ENCODE results near the gene TLCD3B.
"Not testable (repeated sequence)": the region's sequence is repeated elsewhere in the genome, so short reads cannot be mapped to it uniquely, and the experiment has no call there.

The TLCD3B gene

GRCh38 chr16:30046588-30046987 lies 15.5 kb upstream of the TLCD3B start:
- no peak for DNase-seq (ENCODE audit: low spot score in 2 of 2)
- Mint-ChIP-seq H3K36me3 (peaks cover 11% of the 10 kb centered on the region), H3K4me3 (no peak overlapping the region), H3K9me3 (no peaks in the 10 kb centered on the region), H3K27ac (no peak overlapping the region), H3K4me1 (peaks cover 18% of the 10 kb centered on the region)
- ATAC-seq, result no peak

- Mint-ChIP-seq H3K36me3 (peaks cover 11% of the 10 kb centered on the region), H3K4me1 (peaks cover 15% of the 10 kb centered on the region), H3K9me3 (no peaks in the 10 kb centered on the region), H3K4me3 (no peak overlapping the region), H3K27ac (no peak overlapping the region)
- DNase-seq (ENCODE audit: low spot score in 2 of 2), result no peak
- ATAC-seq, result no peak
These were observed 15.1 kb upstream of the TLCD3B start for GRCh38 chr16:30046178-30046577.

GRCh38 chr16:30041841-30042240 lies 10.8 kb upstream of the TLCD3B start:
- ATAC-seq (no peak), DNase-seq (ENCODE audit: low spot score in 2 of 2) (no peak)
- H3K4me1 Mint-ChIP-seq, result peaks cover 9% of the 10 kb centered on the region
- no peak overlapping the region for H3K27ac Mint-ChIP-seq
- peaks cover 11% of the 10 kb centered on the region for H3K36me3 Mint-ChIP-seq
- H3K4me3 Mint-ChIP-seq, result no peak overlapping the region
- no peaks in the 10 kb centered on the region for H3K9me3 Mint-ChIP-seq

- H3K4me1 Mint-ChIP-seq; ATAC-seq; H3K9me3 Mint-ChIP-seq; H3K4me3 Mint-ChIP-seq; H3K27ac Mint-ChIP-seq; DNase-seq (ENCODE audit: low spot score in 2 of 2): not testable (repeated sequence)
- peaks cover 11% of the 10 kb centered on the region for H3K36me3 Mint-ChIP-seq
These were observed 9.6 kb upstream of the TLCD3B start for GRCh38 chr16:30040690-30041089.

GRCh38 chr16:30040221-30040620 lies 9.2 kb upstream of the TLCD3B start:
- H3K4me1 Mint-ChIP-seq, result peaks cover 5% of the 10 kb centered on the region
- no peak for ATAC-seq
- no peaks in the 10 kb centered on the region for H3K9me3 Mint-ChIP-seq
- H3K4me3 Mint-ChIP-seq, result no peak overlapping the region
- H3K36me3 Mint-ChIP-seq, result peaks cover 8% of the 10 kb centered on the region
- H3K27ac Mint-ChIP-seq, result no peak overlapping the region
- no peak for DNase-seq (ENCODE audit: low spot score in 2 of 2)

GRCh38 chr16:30033270-30033669 lies 2.2 kb upstream of the TLCD3B start:
- no peak for DNase-seq (ENCODE audit: low spot score in 2 of 2)
- peak; percentile 83 for ATAC-seq
- Mint-ChIP-seq H3K4me1 (peaks cover 22% of the 10 kb centered on the region), H3K36me3 (peaks cover 6% of the 10 kb centered on the region), H3K9me3 (no peaks in the 10 kb centered on the region), H3K4me3 (no peak overlapping the region), H3K27ac (no peak overlapping the region)

GRCh38 chr16:30032083-30032819 lies 1.2 kb upstream of the TLCD3B start:
- H3K4me3 Mint-ChIP-seq, result peak overlapping the region; percentile 46
- H3K9me3 Mint-ChIP-seq, result no peaks in the 10 kb centered on the region
- H3K27ac Mint-ChIP-seq, result no peak overlapping the region
- H3K36me3 Mint-ChIP-seq, result peaks cover 6% of the 10 kb centered on the region
- peak; percentile 54 for ATAC-seq
- peak; percentile 59 to 81 for DNase-seq (ENCODE audit: low spot score in 2 of 2)
- H3K4me1 Mint-ChIP-seq, result peaks cover 30% of the 10 kb centered on the region

GRCh38 chr16:30031477-30031918 lies 427 bp upstream of the TLCD3B start:
- H3K4me1 Mint-ChIP-seq, result peaks cover 30% of the 10 kb centered on the region
- H3K27ac Mint-ChIP-seq, result no peak overlapping the region
- peaks cover 6% of the 10 kb centered on the region for H3K36me3 Mint-ChIP-seq
- H3K9me3 Mint-ChIP-seq, result no peaks in the 10 kb centered on the region
- no peak overlapping the region for H3K4me3 Mint-ChIP-seq
- no peak for DNase-seq (ENCODE audit: low spot score in 2 of 2)
- ATAC-seq, result no peak

- H3K4me1 Mint-ChIP-seq, result peaks cover 30% of the 10 kb centered on the region
- ATAC-seq (no peak), DNase-seq (ENCODE audit: low spot score in 2 of 2) (no peak)
- no peaks in the 10 kb centered on the region for H3K9me3 Mint-ChIP-seq
- peak overlapping the region; percentile 50 for H3K4me3 Mint-ChIP-seq
- H3K27ac Mint-ChIP-seq, result no peak overlapping the region
- peaks cover 4% of the 10 kb centered on the region for H3K36me3 Mint-ChIP-seq
These were observed 923 bp downstream of the TLCD3B start for GRCh38 chr16:30030011-30030685.

- DNase-seq (ENCODE audit: low spot score in 2 of 2) (no peak), ATAC-seq (no peak)
- no peak overlapping the region for H3K4me3 Mint-ChIP-seq
- no peaks in the 10 kb centered on the region for H3K9me3 Mint-ChIP-seq
- H3K27ac Mint-ChIP-seq, result no peak overlapping the region
- no peaks in the 10 kb centered on the region for H3K36me3 Mint-ChIP-seq
- peaks cover 24% of the 10 kb centered on the region for H3K4me1 Mint-ChIP-seq
These were observed 2.5 kb downstream of the TLCD3B start for GRCh38 chr16:30028438-30029076.

GRCh38 chr16:30027588-30028437 lies 3.3 kb downstream of the TLCD3B start:
- DNase-seq (ENCODE audit: low spot score in 2 of 2) (no peak), ATAC-seq (no peak)
- Mint-ChIP-seq H3K9me3 (no peaks in the 10 kb centered on the region), H3K4me3 (no peak overlapping the region), H3K36me3 (no peaks in the 10 kb centered on the region), H3K4me1 (peaks cover 24% of the 10 kb centered on the region), H3K27ac (no peak overlapping the region)

GRCh38 chr16:30026449-30026848 lies 4.6 kb downstream of the TLCD3B start:
- H3K27ac Mint-ChIP-seq, result no peak overlapping the region
- ATAC-seq (no peak), DNase-seq (ENCODE audit: low spot score in 2 of 2) (no peak)
- H3K9me3 Mint-ChIP-seq, result no peaks in the 10 kb centered on the region
- H3K4me3 Mint-ChIP-seq, result no peak overlapping the region
- H3K4me1 Mint-ChIP-seq, result peaks cover 17% of the 10 kb centered on the region
- H3K36me3 Mint-ChIP-seq, result no peaks in the 10 kb centered on the region

GRCh38 chr16:30025574-30025973 lies 5.5 kb downstream of the TLCD3B start:
- ATAC-seq (no peak), DNase-seq (ENCODE audit: low spot score in 2 of 2) (no peak)
- Mint-ChIP-seq H3K4me1 (peaks cover 26% of the 10 kb centered on the region), H3K4me3 (no peak overlapping the region), H3K9me3 (no peaks in the 10 kb centered on the region), H3K27ac (no peak overlapping the region), H3K36me3 (no peaks in the 10 kb centered on the region)

- Mint-ChIP-seq H3K36me3 (no peaks in the 10 kb centered on the region), H3K4me1 (peaks cover 25% of the 10 kb centered on the region), H3K27ac (no peak overlapping the region), H3K4me3 (no peak overlapping the region), H3K9me3 (no peaks in the 10 kb centered on the region)
- no peak for ATAC-seq
- DNase-seq (ENCODE audit: low spot score in 2 of 2), result no peak
These were observed 5.9 kb downstream of the TLCD3B start for GRCh38 chr16:30025156-30025555.

- H3K4me3 Mint-ChIP-seq, result no peak overlapping the region
- DNase-seq (ENCODE audit: low spot score in 2 of 2), result no peak
- H3K27ac Mint-ChIP-seq, result no peak overlapping the region
- H3K4me1 Mint-ChIP-seq, result peaks cover 21% of the 10 kb centered on the region
- H3K36me3 Mint-ChIP-seq, result no peaks in the 10 kb centered on the region
- no peaks in the 10 kb centered on the region for H3K9me3 Mint-ChIP-seq
- no peak for ATAC-seq
These were observed 6.6 kb downstream of the TLCD3B start for GRCh38 chr16:30024451-30024850.
